ENCODE results near the gene SLC3A2.

DNA sequence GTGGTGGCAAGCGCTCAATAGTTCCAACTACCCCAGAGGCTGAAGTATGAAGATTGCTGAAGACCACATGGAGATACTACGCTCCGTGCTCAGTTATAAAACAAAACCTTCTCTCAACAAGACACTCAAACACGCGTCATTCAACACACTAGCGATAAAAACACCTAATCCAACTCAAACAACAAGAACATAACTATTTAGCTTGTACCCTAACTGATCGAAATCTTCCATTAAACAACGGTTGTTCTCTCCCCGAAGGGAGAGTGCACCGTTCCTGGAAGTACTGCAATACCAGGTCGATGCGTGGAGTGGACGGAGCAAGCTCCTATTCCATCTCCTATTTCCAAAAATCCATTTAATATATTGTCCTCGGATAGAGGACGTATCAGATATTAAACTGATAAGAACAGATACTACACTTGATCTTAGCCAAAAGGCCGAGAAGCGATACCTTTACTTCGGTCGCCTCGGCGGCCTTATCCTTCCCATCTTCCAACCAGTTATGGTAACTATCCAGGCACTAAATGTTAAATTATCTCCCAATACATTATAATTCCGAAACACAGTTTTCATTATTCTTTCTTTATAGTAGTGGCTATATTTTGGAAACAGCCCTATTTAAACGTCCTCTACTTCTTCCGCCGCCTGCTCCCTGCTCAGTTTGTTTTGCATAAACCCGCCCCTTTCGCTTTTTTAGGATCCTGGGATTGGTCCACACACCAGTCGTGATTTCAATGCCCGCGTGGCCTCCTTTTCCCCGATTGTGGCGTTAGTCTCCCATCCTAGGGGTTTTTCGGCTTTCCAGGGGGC lies 39.1 kb upstream of the SLC3A2 start:
- TF ChIP-seq SIN3B (IDR thresholded peaks at IDR 0.05; ENCODE audit: low read length) (peak; percentile 58; the same call in 1 of the 2 replicates), CBX2 (IDR thresholded peaks at IDR 0.05; ENCODE audit: low read depth, low read length) (no peak), CBX2 (CRISPR knock-in tag; IDR thresholded peaks at IDR 0.05; ENCODE audit: low read depth) (no peak), ZBTB7B (CRISPR knock-in tag; IDR thresholded peaks at IDR 0.05) (peak; percentile 27; the same call in 1 of the 2 replicates), ZNF121 (CRISPR knock-in tag; IDR thresholded peaks at IDR 0.05) (peak; percentile 59), EP300 (IDR thresholded peaks at IDR 0.05; ENCODE audit: low read depth in 2 of 2, low read length in 2 of 2) (peak in 1 of 2 experiments; percentile 74; a peak in 2 of 4 replicates), EP300 (CRISPR knock-in tag; IDR thresholded peaks at IDR 0.05; ENCODE audit: borderline replicate concordance) (peak; percentile 90), HNRNPLL (IDR thresholded peaks at IDR 0.05; ENCODE audit: low read depth, low read length, poor library complexity, severe bottlenecking) (peak; percentile 38), GABPA (IDR thresholded peaks at IDR 0.05; ENCODE audit: low read depth, low read length) (no peak), GABPA (CRISPR knock-in tag; IDR thresholded peaks at IDR 0.05; ENCODE audit: low read depth) (peak; percentile 70), ASH2L (IDR thresholded peaks at IDR 0.05; ENCODE audit: insufficient read length, low read depth, low read length) (no peak), EEA1 (CRISPR knock-in tag; IDR thresholded peaks at IDR 0.05; ENCODE audit: borderline replicate concordance) (no peak), YEATS4 (CRISPR knock-in tag; IDR thresholded peaks at IDR 0.05; ENCODE audit: borderline replicate concordance) (peak; percentile 77), NCOA5 (CRISPR knock-in tag; IDR thresholded peaks at IDR 0.05) (peak; percentile 97)
- TF ChIP-seq, protein P1, sequence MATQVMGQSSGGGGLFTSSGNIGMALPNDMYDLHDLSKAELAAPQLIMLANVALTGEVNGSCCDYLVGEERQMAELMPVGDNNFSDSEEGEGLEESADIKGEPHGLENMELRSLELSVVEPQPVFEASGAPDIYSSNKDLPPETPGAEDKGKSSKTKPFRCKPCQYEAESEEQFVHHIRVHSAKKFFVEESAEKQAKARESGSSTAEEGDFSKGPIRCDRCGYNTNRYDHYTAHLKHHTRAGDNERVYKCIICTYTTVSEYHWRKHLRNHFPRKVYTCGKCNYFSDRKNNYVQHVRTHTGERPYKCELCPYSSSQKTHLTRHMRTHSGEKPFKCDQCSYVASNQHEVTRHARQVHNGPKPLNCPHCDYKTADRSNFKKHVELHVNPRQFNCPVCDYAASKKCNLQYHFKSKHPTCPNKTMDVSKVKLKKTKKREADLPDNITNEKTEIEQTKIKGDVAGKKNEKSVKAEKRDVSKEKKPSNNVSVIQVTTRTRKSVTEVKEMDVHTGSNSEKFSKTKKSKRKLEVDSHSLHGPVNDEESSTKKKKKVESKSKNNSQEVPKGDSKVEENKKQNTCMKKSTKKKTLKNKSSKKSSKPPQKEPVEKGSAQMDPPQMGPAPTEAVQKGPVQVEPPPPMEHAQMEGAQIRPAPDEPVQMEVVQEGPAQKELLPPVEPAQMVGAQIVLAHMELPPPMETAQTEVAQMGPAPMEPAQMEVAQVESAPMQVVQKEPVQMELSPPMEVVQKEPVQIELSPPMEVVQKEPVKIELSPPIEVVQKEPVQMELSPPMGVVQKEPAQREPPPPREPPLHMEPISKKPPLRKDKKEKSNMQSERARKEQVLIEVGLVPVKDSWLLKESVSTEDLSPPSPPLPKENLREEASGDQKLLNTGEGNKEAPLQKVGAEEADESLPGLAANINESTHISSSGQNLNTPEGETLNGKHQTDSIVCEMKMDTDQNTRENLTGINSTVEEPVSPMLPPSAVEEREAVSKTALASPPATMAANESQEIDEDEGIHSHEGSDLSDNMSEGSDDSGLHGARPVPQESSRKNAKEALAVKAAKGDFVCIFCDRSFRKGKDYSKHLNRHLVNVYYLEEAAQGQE (IDR thresholded peaks at IDR 0.05; ENCODE audit: borderline replicate concordance in 1 of 2, low read depth in 1 of 2, low read length in 2 of 2), result peak in 1 of 2 experiments; percentile 79; a peak in 2 of 4 replicates
- TF ChIP-seq, protein P2, sequence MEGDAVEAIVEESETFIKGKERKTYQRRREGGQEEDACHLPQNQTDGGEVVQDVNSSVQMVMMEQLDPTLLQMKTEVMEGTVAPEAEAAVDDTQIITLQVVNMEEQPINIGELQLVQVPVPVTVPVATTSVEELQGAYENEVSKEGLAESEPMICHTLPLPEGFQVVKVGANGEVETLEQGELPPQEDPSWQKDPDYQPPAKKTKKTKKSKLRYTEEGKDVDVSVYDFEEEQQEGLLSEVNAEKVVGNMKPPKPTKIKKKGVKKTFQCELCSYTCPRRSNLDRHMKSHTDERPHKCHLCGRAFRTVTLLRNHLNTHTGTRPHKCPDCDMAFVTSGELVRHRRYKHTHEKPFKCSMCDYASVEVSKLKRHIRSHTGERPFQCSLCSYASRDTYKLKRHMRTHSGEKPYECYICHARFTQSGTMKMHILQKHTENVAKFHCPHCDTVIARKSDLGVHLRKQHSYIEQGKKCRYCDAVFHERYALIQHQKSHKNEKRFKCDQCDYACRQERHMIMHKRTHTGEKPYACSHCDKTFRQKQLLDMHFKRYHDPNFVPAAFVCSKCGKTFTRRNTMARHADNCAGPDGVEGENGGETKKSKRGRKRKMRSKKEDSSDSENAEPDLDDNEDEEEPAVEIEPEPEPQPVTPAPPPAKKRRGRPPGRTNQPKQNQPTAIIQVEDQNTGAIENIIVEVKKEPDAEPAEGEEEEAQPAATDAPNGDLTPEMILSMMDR (CRISPR knock-in tag; IDR thresholded peaks at IDR 0.05), result peak; percentile 39
- TF ChIP-seq, protein P3, sequence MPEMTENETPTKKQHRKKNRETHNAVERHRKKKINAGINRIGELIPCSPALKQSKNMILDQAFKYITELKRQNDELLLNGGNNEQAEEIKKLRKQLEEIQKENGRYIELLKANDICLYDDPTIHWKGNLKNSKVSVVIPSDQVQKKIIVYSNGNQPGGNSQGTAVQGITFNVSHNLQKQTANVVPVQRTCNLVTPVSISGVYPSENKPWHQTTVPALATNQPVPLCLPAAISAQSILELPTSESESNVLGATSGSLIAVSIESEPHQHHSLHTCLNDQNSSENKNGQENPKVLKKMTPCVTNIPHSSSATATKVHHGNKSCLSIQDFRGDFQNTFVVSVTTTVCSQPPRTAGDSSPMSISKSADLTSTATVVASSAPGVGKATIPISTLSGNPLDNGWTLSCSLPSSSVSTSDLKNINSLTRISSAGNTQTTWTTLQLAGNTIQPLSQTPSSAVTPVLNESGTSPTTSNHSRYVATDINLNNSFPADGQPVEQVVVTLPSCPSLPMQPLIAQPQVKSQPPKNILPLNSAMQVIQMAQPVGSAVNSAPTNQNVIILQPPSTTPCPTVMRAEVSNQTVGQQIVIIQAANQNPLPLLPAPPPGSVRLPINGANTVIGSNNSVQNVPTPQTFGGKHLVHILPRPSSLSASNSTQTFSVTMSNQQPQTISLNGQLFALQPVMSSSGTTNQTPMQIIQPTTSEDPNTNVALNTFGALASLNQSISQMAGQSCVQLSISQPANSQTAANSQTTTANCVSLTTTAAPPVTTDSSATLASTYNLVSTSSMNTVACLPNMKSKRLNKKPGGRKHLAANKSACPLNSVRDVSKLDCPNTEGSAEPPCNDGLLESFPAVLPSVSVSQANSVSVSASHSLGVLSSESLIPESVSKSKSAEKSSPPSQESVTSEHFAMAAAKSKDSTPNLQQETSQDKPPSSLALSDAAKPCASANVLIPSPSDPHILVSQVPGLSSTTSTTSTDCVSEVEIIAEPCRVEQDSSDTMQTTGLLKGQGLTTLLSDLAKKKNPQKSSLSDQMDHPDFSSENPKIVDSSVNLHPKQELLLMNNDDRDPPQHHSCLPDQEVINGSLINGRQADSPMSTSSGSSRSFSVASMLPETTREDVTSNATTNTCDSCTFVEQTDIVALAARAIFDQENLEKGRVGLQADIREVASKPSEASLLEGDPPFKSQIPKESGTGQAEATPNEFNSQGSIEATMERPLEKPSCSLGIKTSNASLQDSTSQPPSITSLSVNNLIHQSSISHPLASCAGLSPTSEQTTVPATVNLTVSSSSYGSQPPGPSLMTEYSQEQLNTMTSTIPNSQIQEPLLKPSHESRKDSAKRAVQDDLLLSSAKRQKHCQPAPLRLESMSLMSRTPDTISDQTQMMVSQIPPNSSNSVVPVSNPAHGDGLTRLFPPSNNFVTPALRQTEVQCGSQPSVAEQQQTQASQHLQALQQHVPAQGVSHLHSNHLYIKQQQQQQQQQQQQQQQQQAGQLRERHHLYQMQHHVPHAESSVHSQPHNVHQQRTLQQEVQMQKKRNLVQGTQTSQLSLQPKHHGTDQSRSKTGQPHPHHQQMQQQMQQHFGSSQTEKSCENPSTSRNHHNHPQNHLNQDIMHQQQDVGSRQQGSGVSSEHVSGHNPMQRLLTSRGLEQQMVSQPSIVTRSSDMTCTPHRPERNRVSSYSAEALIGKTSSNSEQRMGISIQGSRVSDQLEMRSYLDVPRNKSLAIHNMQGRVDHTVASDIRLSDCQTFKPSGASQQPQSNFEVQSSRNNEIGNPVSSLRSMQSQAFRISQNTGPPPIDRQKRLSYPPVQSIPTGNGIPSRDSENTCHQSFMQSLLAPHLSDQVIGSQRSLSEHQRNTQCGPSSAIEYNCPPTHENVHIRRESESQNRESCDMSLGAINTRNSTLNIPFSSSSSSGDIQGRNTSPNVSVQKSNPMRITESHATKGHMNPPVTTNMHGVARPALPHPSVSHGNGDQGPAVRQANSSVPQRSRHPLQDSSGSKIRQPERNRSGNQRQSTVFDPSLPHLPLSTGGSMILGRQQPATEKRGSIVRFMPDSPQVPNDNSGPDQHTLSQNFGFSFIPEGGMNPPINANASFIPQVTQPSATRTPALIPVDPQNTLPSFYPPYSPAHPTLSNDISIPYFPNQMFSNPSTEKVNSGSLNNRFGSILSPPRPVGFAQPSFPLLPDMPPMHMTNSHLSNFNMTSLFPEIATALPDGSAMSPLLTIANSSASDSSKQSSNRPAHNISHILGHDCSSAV (CRISPR knock-in tag; IDR thresholded peaks at IDR 0.05; ENCODE audit: borderline replicate concordance), result peak; percentile 46; the same call in 1 of the 2 replicates
